Measurements from ENCODE around the gene NAV1.

The NAV1 gene

DNA sequence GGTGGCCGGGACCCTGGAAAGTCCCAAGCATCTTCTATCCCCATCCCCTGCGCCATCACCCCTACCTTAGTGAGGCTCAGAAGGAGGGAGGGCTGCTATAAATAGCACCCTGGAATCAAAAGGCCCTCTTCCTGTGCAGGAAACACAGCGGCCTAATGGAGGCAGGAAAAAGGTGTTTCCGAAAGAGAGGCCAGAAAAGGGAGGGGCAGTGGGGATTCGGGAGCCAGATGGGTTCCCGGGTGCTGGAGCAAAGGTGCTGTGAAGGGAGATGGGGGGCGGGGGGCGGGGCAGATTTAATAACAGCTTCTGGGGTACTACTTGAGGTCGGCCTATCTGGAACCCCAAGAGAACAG, 16.6 kb downstream of the NAV1 start:
- DNase-seq (ENCODE audit: low spot score), result no peak
- TF ChIP-seq, protein P1, sequence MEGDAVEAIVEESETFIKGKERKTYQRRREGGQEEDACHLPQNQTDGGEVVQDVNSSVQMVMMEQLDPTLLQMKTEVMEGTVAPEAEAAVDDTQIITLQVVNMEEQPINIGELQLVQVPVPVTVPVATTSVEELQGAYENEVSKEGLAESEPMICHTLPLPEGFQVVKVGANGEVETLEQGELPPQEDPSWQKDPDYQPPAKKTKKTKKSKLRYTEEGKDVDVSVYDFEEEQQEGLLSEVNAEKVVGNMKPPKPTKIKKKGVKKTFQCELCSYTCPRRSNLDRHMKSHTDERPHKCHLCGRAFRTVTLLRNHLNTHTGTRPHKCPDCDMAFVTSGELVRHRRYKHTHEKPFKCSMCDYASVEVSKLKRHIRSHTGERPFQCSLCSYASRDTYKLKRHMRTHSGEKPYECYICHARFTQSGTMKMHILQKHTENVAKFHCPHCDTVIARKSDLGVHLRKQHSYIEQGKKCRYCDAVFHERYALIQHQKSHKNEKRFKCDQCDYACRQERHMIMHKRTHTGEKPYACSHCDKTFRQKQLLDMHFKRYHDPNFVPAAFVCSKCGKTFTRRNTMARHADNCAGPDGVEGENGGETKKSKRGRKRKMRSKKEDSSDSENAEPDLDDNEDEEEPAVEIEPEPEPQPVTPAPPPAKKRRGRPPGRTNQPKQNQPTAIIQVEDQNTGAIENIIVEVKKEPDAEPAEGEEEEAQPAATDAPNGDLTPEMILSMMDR (conservative IDR thresholded peaks at IDR 0.05; ENCODE audit: low read depth), result no peak
- ChIA-PET CTCF (interaction anchor here (0.6 to 1.6 kb wide), 4 partner anchors 26 to 563 kb away, joined by 3 to 9 read pairs (median 4); no protein-coding TSS in a partner anchor), POLR2A (ENCODE audit: low non-redundant PET) (no interaction called here)
- H3K27ac ChIP-seq, result no peak overlapping the region

DNA sequence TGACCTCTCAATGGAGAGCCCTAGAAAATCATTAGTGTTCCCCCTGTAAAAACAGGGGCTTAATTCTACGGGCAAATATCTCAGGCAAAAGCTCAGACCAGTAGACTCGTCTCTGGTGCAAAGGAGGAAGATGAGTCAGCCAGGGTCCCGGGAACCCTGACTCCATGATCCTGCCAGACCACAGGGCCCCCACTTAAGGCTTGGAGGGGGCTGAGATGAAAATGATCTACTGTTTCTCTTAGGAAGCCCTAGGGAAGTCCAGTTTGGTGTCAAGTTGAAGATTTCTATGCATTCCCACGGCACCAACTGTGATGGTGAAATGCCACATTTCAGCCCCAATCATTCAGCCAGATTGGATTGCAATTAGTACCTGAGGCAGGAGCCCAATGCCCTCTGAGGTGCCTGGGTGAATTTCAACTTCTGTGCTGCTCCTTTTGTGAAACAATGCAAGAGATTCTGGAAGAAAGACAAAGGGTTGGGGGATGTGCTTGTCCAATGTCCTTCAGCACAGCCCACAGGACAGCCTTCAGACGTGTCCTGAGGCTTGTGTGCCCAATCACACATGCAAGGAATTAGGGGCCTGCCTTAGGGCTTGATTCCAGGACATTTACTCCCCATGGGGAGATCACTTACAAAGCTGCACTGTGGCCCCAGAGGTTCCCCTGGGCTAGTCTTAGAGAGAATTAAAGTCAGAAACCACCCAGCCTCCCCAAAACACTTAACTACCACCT, 18.1 kb downstream of the NAV1 start:
- ChIA-PET CTCF (interaction anchor here (0.7 to 6.5 kb wide), 8 partner anchors 10 to 236 kb away, joined by 3 to 119 read pairs (median 4); no protein-coding TSS in a partner anchor), POLR2A (ENCODE audit: low non-redundant PET) (no interaction called here)
- TF ChIP-seq, protein P1 (conservative IDR thresholded peaks at IDR 0.05; ENCODE audit: low read depth), result no peak
- no peak overlapping the region for H3K27ac ChIP-seq
- no peak for DNase-seq (ENCODE audit: low spot score)

DNA sequence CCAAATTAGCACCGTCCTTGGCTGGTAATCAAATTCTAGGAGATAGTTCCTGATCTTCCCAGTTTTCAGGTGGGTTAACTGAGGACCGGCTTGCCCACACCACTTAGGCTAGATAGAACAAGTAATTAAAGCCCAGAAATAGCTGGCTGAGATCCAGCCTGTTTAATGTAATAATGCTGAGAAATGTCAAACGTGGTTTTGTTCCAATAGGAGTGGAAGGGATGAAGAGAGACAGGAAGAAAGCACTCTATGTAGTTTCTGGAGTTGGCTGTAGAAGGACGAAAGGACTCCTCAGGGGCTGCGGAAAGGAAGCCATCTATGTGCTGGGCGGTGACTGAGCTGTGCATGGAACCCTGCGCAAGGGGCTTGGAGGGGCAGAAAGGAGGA, 18.6 kb downstream of the NAV1 start:
- no peak overlapping the region for H3K27ac ChIP-seq
- ChIA-PET CTCF (interaction anchor here (0.8 to 6.5 kb wide), 6 partner anchors 11 to 236 kb away, joined by 4 to 119 read pairs (median 10); no protein-coding TSS in a partner anchor), POLR2A (ENCODE audit: low non-redundant PET) (no interaction called here)
- TF ChIP-seq, protein P1 (conservative IDR thresholded peaks at IDR 0.05; ENCODE audit: low read depth), result no peak
- DNase-seq (ENCODE audit: low spot score), result no peak

DNA sequence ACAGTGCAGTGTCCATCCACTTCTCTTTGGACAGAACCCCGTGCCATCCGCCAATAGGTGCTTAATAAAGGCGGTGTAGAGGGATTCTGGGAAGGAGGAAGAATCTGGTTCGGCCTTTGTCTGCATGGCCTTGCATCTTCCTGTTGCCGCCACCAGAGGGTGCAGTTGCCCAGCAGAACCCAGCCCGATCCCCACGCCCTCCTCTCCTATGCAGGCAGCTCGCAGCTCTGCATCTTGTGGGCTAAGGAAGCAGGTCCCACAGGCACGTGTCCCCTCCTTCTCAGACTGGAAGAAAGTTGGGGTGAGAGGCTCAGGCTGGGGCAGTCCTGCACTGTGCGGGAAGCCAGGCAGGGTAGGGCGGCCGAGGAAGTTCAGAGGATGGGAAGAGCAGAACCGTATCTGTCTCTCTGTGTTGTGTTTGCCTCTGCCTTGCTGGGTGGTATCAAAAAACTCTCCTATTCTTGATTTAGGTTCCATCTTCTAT, 20.8 kb downstream of the NAV1 start:
- peak overlapping the region; percentile 55; the same call in 1 of the 2 replicates for H3K27ac ChIP-seq
- peak; percentile 96 for DNase-seq (ENCODE audit: low spot score)
- ChIA-PET POLR2A (ENCODE audit: low non-redundant PET) (interaction anchor here (0.6 kb wide), 1 partner anchor 62 kb away, joined by 13 read pairs; no protein-coding TSS in a partner anchor), CTCF (interaction anchor here (0.5 to 6.5 kb wide), 40 partner anchors 9 to 784 kb away, joined by 3 to 119 read pairs (median 4); no protein-coding TSS in a partner anchor)
- TF ChIP-seq, protein P1 (conservative IDR thresholded peaks at IDR 0.05; ENCODE audit: low read depth), result peak; percentile 88

DNA sequence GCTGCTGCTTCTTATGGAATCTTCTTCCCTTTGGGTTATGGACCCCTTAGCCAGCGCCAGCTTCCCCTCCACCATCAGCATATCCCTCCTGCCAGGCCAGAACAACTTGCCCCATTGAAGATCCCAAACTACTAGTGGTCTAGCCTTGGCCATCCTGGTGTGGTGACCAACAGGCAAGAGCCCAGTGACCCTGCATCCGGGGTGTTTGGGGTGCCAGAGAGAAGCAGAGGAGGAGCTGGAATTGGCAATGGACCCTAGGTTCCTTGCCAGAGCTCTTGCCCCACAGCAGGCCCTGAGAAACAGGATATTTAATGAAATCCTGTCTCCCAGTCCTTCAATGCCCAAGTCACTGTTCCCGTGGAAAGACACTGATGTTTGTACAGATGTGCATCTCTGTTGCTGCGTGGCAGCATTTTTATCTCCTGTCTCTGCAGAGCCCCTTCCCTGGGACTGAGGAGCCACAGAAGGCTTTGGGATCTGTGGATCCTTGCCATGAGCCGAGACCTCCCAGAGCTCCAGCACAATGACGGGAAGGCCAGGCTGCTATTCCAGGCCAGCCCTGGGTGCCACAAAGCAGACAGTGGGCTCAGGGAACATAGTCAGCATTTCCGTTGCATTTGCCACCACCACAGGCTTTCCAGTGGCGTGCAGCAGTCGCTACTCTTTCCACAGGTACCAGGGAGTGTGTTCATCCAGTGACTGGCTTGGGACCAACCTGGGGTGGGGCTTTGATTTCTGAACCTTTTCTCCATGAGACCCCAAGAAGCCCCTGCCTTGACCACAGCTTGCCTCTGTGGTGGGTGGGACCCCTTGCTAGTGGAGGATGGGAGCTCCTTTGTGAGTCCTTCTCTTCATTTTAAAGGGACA, 21.6 kb downstream of the NAV1 start:
- TF ChIP-seq, protein P1 (conservative IDR thresholded peaks at IDR 0.05; ENCODE audit: low read depth), result no peak
- POLR2A ChIA-PET (ENCODE audit: low non-redundant PET), result interaction anchor here (0.6 kb wide), 1 partner anchor 61 kb away, joined by 13 read pairs; no protein-coding TSS in a partner anchor
- peak overlapping the region; percentile 55 for H3K27ac ChIP-seq
- DNase-seq (ENCODE audit: low spot score), result no peak
- CTCF ChIA-PET, result interaction anchor here (0.5 to 6.5 kb wide), 40 partner anchors 8 to 785 kb away, joined by 3 to 119 read pairs (median 4); no protein-coding TSS in a partner anchor

DNA sequence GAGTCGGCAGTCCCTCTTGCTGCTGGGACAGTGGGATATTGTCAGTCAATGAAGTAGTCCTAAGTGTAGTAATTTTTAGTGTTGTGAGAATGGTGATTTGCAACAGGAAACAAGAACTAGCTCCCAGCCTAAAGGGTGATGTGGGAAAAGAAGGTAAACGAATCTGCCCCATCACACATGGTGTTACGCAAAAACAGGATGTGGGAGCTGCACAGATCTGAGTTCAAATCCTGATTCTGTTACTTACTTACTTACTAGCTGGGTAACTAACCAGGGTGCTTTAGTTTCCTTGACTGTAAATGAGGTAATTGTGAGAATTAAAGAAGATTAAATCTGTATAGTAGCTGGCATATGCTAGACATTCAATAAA, 22.3 kb downstream of the NAV1 start:
- TF ChIP-seq, protein P1 (conservative IDR thresholded peaks at IDR 0.05; ENCODE audit: low read depth), result no peak
- peak overlapping the region; percentile 94 for H3K27ac ChIP-seq
- no peak for DNase-seq (ENCODE audit: low spot score)
- CTCF ChIA-PET, result interaction anchor here (0.7 to 6.5 kb wide), 6 partner anchors 15 to 232 kb away, joined by 3 to 119 read pairs (median 10); no protein-coding TSS in a partner anchor
- POLR2A ChIA-PET (ENCODE audit: low non-redundant PET), result no interaction called here
